WI38 (cell line): ENCODE results near the gene GPC3.

ENCODE experiments used
- H3K4me3 ChIP-seq: 2 replicates; pipeline ENCODE4 v1.5.1; 2011; ENCODE audit warnings: low read depth, mild to moderate bottlenecking, control low read depth, low read length
- CTCF ChIP-seq: IDR thresholded peaks from 2 replicates; pipeline ENCODE4 v1.5.1; 2012; ENCODE audit warnings: low read depth, mild to moderate bottlenecking, control low read depth, low read length

Gene GPC3

DNA sequence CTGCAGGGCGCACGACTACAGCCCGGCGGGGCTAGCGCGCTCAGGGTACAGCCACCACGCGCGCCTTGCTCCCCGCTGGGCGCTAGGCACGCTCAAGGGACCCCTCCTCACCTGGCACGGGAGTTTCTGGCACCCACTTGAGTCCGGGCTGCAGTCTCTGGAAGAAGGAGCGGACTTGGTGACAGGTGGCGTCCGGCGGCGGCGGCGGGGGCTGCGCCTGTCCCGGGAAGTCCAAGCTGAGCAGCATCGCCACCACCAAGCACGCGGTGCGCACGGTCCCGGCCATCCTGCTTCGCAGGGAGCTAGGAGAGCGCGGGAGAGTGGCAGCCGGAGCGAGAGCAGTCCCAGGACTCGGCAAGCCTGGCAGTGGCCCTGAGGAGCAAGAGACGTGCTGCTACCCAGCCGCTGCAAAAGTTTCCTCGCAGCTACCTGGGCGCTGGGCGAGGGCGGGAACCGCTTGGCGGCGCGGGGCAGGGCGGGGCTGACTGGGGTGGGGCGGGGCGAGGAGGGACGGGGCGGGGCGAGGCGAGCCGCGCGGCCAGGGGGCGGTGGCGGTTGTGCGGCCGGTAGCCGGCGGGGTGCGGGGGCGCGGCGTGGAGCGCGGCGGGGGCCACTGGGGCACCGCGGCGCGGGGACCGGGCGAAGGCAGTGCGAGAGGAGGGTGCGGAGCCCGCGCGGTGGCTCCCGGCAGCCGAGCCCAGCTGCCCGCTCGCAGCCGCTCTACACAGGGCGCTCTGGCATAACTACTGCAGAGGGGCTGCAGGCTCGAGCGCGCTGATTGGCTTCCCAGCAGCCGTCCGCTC, at the start of gene GPC3:
Gene GPC3, minus strand, starts transcription at position 431 of the 803 bp plus-strand sequence.
- TF ChIP-seq CTCF: no peak
- no peak within 1 kb of the TSS for H3K4me3 ChIP-seq

DNA sequence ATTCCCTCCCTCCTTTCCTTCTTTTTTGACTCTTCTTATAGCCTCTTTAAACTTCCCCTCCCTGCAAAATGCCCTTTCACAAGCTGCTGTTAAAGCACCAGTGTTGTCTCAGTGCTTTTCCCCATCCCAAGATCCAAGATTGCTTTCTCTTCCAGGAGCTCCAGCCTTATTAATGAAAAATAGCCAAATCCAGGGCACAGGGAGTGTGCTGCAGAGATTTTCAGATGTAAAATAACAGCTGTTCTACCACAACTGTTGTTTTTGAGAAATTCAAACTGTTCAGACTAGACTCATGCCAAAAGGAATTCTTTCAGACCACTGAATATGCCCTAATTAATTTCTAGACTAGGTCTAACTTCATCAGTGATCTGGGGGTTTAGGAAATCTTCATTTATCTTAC, 47.0 kb upstream of the GPC3 start:
- no peak for TF ChIP-seq CTCF
- no peak overlapping the region for H3K4me3 ChIP-seq

DNA sequence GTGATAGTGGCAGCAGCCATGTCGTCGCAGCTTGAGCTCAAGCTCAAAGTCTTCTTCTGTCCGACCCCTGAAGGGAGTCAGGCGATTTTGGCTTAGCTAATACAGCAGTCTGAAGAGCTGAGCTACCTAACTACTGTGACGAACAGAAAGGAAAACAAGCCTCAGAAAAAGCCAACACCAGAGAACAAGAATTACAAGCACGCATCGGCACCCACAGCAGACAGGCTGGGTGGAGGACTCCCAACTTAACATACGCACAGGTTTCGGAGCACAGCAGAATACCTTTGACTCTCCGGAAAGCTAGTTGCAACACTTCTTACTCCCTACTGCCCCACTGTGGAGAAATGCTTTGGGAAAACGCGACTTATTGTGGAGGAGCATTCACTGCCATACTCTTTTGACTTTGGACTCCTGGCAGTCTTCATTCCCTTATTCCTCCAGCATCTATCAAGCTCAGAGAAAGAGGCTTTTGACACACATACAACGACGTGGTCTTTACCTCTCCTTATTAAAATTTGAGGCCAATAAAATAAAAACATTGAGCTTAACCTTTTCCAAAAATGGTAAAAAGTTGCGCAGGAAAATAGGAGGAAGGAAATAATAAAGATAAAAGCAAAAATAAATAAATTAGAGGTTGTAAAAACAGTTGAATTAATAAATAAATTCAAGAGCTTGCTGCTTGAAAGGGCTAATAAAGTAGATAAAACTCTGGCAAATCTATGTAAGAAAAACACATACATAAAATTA, 41.3 kb upstream of the GPC3 start:
- H3K4me3 ChIP-seq: no peak overlapping the region

GRCh38 chrX:134025986-134026545, 40.7 kb upstream of the GPC3 start:
- TF ChIP-seq CTCF: no peak
- H3K4me3 ChIP-seq: no peak overlapping the region

More for the DNA sequence above, 41.3 kb upstream of the GPC3 start:
- no peak for TF ChIP-seq CTCF

DNA sequence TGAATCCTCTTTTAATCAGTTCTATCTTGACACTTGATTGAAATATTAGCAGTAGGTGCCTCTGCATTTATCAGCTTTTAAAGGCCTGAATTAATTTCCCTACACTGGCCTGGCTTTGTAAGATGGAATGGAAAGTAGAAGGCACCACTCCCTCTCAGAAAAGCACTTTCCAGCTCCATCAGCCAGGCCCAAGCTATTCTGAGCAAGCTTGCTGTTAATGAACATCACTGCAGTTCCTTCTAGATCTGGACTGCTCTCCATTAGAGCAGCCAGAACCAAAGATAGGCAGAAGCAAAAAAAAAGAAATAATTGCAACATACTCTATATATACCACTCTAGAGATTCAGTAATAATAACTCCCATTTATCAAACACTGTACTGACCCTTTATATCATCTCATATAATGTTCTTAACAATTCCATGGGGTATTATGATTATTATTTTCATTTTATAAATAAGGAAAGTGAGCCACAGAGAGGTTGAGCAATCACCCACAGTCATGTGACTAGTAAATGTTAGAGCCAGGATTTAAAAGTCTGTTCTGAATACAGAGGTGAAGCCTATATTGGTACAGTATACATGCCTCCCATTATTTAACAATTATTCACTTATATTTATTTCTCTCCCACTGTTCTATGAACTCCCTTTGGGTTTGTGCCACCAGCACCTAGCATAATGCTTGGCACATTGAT, 39.4 kb upstream of the GPC3 start:
- H3K4me3 ChIP-seq: no peak overlapping the region
- TF ChIP-seq CTCF: no peak

DNA sequence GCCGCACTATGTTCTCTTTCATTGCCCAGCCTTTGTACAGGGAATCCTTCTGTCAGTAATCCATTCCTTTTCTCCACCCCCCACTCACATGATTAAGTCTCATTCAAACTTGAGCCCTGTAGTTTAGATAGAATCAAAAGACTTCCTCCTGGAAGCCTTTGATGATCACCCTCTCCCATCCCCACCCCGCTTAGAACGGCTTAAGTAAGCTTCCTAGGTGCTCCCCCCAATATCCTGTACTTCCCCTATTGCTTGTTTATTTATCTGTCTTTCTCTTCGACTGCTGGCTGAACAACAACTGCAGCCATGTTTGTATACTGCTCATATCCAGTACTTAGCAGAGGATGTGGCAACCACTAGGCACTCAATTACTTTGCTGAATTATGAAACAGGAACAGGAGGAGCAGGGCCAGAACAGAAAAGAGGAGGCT, 38.5 kb upstream of the GPC3 start:
- TF ChIP-seq CTCF: no peak
- no peak overlapping the region for H3K4me3 ChIP-seq
